ENCODE results near the gene ENOX2.

Gene ENOX2

GRCh38 chrX:130676861-130677260 is 226.1 kb downstream of the ENOX2 start:
- TF ChIP-seq CTCF (IDR thresholded peaks at IDR 0.05) = no peak

GRCh38 chrX:130672214-130672613 is 230.8 kb downstream of the ENOX2 start:
- no peak overlapping the region for H3K4me3 ChIP-seq (ENCODE audit: low read depth in 1 of 2, low read length in 1 of 2)
- no peak for TF ChIP-seq CTCF (IDR thresholded peaks at IDR 0.05)
- peaks cover 3% of the 10 kb centered on the region for H3K36me3 ChIP-seq
- H3K27ac ChIP-seq = no peak overlapping the region
- H3K27me3 ChIP-seq = no peaks in the 10 kb centered on the region
- H3K4me1 ChIP-seq (ENCODE audit: control insufficient read depth in 1 of 2, insufficient read depth in 1 of 2, low read depth in 1 of 2, low read length in 1 of 2) = no peaks in the 10 kb centered on the region
- no peaks in the 10 kb centered on the region for H3K9me3 ChIP-seq

More at GRCh38 chrX:130676861-130677260, 226.1 kb downstream of the ENOX2 start:
- H3K27me3 ChIP-seq = no peaks in the 10 kb centered on the region
- H3K36me3 ChIP-seq = no peaks in the 10 kb centered on the region
- H3K9me3 ChIP-seq = no peaks in the 10 kb centered on the region
- no peak overlapping the region for H3K4me3 ChIP-seq (ENCODE audit: low read depth in 1 of 2, low read length in 1 of 2)
- H3K4me1 ChIP-seq (ENCODE audit: control insufficient read depth in 1 of 2, insufficient read depth in 1 of 2, low read depth in 1 of 2, low read length in 1 of 2) = no peaks in the 10 kb centered on the region
- no peak overlapping the region for H3K27ac ChIP-seq

GRCh38 chrX:130669233-130669632 is 233.8 kb downstream of the ENOX2 start:
- TF ChIP-seq CTCF (IDR thresholded peaks at IDR 0.05) = no peak
- no peaks in the 10 kb centered on the region for H3K4me1 ChIP-seq (ENCODE audit: control insufficient read depth in 1 of 2, insufficient read depth in 1 of 2, low read depth in 1 of 2, low read length in 1 of 2)

GRCh38 chrX:130665263-130665662 is 237.7 kb downstream of the ENOX2 start:
- H3K27me3 ChIP-seq = no peaks in the 10 kb centered on the region

More at GRCh38 chrX:130669233-130669632, 233.8 kb downstream of the ENOX2 start:
- no peak overlapping the region for H3K4me3 ChIP-seq (ENCODE audit: low read depth in 1 of 2, low read length in 1 of 2)
- no peaks in the 10 kb centered on the region for H3K27me3 ChIP-seq
- H3K9me3 ChIP-seq = no peaks in the 10 kb centered on the region
- peaks cover 5% of the 10 kb centered on the region for H3K36me3 ChIP-seq
- H3K27ac ChIP-seq = no peak overlapping the region

GRCh38 chrX:130658310-130658709 is 244.7 kb downstream of the ENOX2 start:
- no peaks in the 10 kb centered on the region for H3K4me1 ChIP-seq (ENCODE audit: control insufficient read depth in 1 of 2, insufficient read depth in 1 of 2, low read depth in 1 of 2, low read length in 1 of 2)
- no peaks in the 10 kb centered on the region for H3K27me3 ChIP-seq
- no peaks in the 10 kb centered on the region for H3K9me3 ChIP-seq
- no peak overlapping the region for H3K27ac ChIP-seq
- H3K4me3 ChIP-seq (ENCODE audit: low read depth in 1 of 2, low read length in 1 of 2) = no peak overlapping the region
- no peak for TF ChIP-seq CTCF (IDR thresholded peaks at IDR 0.05)
- no peaks in the 10 kb centered on the region for H3K36me3 ChIP-seq

More at GRCh38 chrX:130665263-130665662, 237.7 kb downstream of the ENOX2 start:
- Histone ChIP-seq H3K4me1 (ENCODE audit: control insufficient read depth in 1 of 2, insufficient read depth in 1 of 2, low read depth in 1 of 2, low read length in 1 of 2) (no peaks in the 10 kb centered on the region), H3K36me3 (peaks cover 5% of the 10 kb centered on the region), H3K4me3 (ENCODE audit: low read depth in 1 of 2, low read length in 1 of 2) (no peak overlapping the region), H3K27ac (no peak overlapping the region), H3K9me3 (no peaks in the 10 kb centered on the region)
- TF ChIP-seq CTCF (IDR thresholded peaks at IDR 0.05) = no peak
